ENCODE data around the gene TAX1BP1. TPM values are rescaled to one million over a fixed set of nuclear protein-coding genes. Genes with fewer than 3 reads are reported as not detected.

TAX1BP1 gene
- polyA plus RNA-seq, 1 donor from 2014 or later: 115 TPM

GRCh38 chr7:27826357-27826756, 86.4 kb downstream of the TAX1BP1 start:
- Histone ChIP-seq H2AFZ (ENCODE audit: low read depth, low read length) (no peak overlapping the region), H3K9me3 (ENCODE audit: low read length) (no peaks in the 10 kb centered on the region), H3K36me3 (ENCODE audit: insufficient read depth, low read length) (no peaks in the 10 kb centered on the region), H3K79me2 (replicated peaks; ENCODE audit: insufficient read depth, low read length) (no peaks in the 10 kb centered on the region), H3K4me3 (ENCODE audit: low read length) (no peak overlapping the region), H3K4me2 (ENCODE audit: low read length) (no peak overlapping the region), H3K9me2 (ENCODE audit: insufficient read depth, low read length) (no peaks in the 10 kb centered on the region), H4K20me1 (ENCODE audit: insufficient read depth) (no peaks in the 10 kb centered on the region), H3K9ac (ENCODE audit: low read length) (no peak overlapping the region), H3F3A (ENCODE audit: insufficient read depth, low read length, poor library complexity, severe bottlenecking) (no peaks in the 10 kb centered on the region), H3K27me3 (ENCODE audit: insufficient read depth, low read depth, low read length) (no peaks in the 10 kb centered on the region), H3K27ac (ENCODE audit: low read length) (no peak overlapping the region)
- TF ChIP-seq MXI1 (conservative IDR thresholded peaks at IDR 0.05; ENCODE audit: poor library complexity, severe bottlenecking) (no peak), REST (IDR thresholded peaks at IDR 0.05; ENCODE audit: borderline replicate concordance) (no peak), RAD21 (conservative IDR thresholded peaks at IDR 0.05) (no peak), TAF1 (IDR thresholded peaks at IDR 0.05; ENCODE audit: low read depth) (no peak), EP300 (conservative IDR thresholded peaks at IDR 0.05; ENCODE audit: poor library complexity, severe bottlenecking) (no peak), POLR2AphosphoS5 (IDR thresholded peaks at IDR 0.05) (no peak), EZH2 (IDR thresholded peaks at IDR 0.05; ENCODE audit: borderline replicate concordance, insufficient read depth, low read length, poor library complexity, severe bottlenecking) (no peak), SMC3 (conservative IDR thresholded peaks at IDR 0.05; ENCODE audit: poor library complexity) (no peak)
- TF ChIP-seq, protein P1, sequence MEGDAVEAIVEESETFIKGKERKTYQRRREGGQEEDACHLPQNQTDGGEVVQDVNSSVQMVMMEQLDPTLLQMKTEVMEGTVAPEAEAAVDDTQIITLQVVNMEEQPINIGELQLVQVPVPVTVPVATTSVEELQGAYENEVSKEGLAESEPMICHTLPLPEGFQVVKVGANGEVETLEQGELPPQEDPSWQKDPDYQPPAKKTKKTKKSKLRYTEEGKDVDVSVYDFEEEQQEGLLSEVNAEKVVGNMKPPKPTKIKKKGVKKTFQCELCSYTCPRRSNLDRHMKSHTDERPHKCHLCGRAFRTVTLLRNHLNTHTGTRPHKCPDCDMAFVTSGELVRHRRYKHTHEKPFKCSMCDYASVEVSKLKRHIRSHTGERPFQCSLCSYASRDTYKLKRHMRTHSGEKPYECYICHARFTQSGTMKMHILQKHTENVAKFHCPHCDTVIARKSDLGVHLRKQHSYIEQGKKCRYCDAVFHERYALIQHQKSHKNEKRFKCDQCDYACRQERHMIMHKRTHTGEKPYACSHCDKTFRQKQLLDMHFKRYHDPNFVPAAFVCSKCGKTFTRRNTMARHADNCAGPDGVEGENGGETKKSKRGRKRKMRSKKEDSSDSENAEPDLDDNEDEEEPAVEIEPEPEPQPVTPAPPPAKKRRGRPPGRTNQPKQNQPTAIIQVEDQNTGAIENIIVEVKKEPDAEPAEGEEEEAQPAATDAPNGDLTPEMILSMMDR (IDR thresholded peaks at IDR 0.05; ENCODE audit: poor library complexity, severe bottlenecking): no peak

- no peak overlapping the region for H3K27ac ChIP-seq (ENCODE audit: low read length)
- TF ChIP-seq MXI1 (conservative IDR thresholded peaks at IDR 0.05; ENCODE audit: poor library complexity, severe bottlenecking) (no peak), SMC3 (conservative IDR thresholded peaks at IDR 0.05; ENCODE audit: poor library complexity) (no peak), EZH2 (IDR thresholded peaks at IDR 0.05; ENCODE audit: borderline replicate concordance, insufficient read depth, low read length, poor library complexity, severe bottlenecking) (no peak), EP300 (conservative IDR thresholded peaks at IDR 0.05; ENCODE audit: poor library complexity, severe bottlenecking) (no peak), TAF1 (IDR thresholded peaks at IDR 0.05; ENCODE audit: low read depth) (no peak), REST (IDR thresholded peaks at IDR 0.05; ENCODE audit: borderline replicate concordance) (no peak), POLR2AphosphoS5 (IDR thresholded peaks at IDR 0.05) (no peak), RAD21 (conservative IDR thresholded peaks at IDR 0.05) (no peak)
Observed at GRCh38 chr7:27834179-27834921, 94.4 kb downstream of the TAX1BP1 start.

More at GRCh38 chr7:27834179-27834921, 94.4 kb downstream of the TAX1BP1 start:
- Histone ChIP-seq H3K36me3 (ENCODE audit: insufficient read depth, low read length) (peaks cover 2% of the 10 kb centered on the region), H4K20me1 (ENCODE audit: insufficient read depth) (no peaks in the 10 kb centered on the region), H3K9me3 (ENCODE audit: low read length) (no peaks in the 10 kb centered on the region), H3K9me2 (ENCODE audit: insufficient read depth, low read length) (no peaks in the 10 kb centered on the region), H3K79me2 (replicated peaks; ENCODE audit: insufficient read depth, low read length) (no peaks in the 10 kb centered on the region), H3F3A (ENCODE audit: insufficient read depth, low read length, poor library complexity, severe bottlenecking) (no peaks in the 10 kb centered on the region), H2AFZ (ENCODE audit: low read depth, low read length) (no peak overlapping the region), H3K9ac (ENCODE audit: low read length) (no peak overlapping the region), H3K4me3 (ENCODE audit: low read length) (no peak overlapping the region), H3K4me2 (ENCODE audit: low read length) (no peak overlapping the region), H3K27me3 (ENCODE audit: insufficient read depth, low read depth, low read length) (no peaks in the 10 kb centered on the region)
